CD14-positive monocyte (primary cell): ENCODE measurements around the gene PITPNC1. TPM values are rescaled to one million over a fixed set of nuclear protein-coding genes. Genes with fewer than 3 reads are reported as not detected.

Experiments used
- DNase-seq, 3 donors: peaks; one replicate each; pipeline ENCODE4 v3.0.0-alpha.2; 2011 to 2022
- H2AFZ ChIP-seq: 2 replicates; pipeline ENCODE4 v1.6.0; 2012; ENCODE audit warnings: mild to moderate bottlenecking, low read depth, low read length, inconsistent platforms; ENCODE audit not compliant: insufficient read depth, poor library complexity, severe bottlenecking
- H3K27ac ChIP-seq, 2 donors: 1 replicate in 1 of 2; 2 replicates in 1 of 2; pipeline ENCODE4 v1.5.1; 2012 to 2013; ENCODE audit warnings: low read length in 2 of 2, control low read depth in 1 of 2, inconsistent platforms in 1 of 2, low read depth in 1 of 2, mild to moderate bottlenecking in 1 of 2
- H3K27me3 ChIP-seq, 2 donors: one replicate each; pipeline versions ENCODE4 v1.6.0 to v1.6.1; 2011 to 2013; ENCODE audit warnings: low read length in 2 of 2; ENCODE audit not compliant: control insufficient read depth in 2 of 2, insufficient read depth in 2 of 2
- H3K36me3 ChIP-seq, 2 donors: replicated peaks in 1 of 2; 1 replicate in 1 of 2; 2 replicates in 1 of 2; pipeline versions ENCODE4 v1.5.1 to v1.6.1; 2012 to 2013; ENCODE audit warnings: low read length in 2 of 2, control low read depth in 1 of 2, inconsistent platforms in 1 of 2, mild to moderate bottlenecking in 1 of 2; ENCODE audit not compliant: insufficient read depth in 2 of 2, control insufficient read depth in 1 of 2
- H3K4me1 ChIP-seq, 2 donors: 1 replicate in 1 of 2; 2 replicates in 1 of 2; pipeline versions ENCODE4 v1.5.1 to v1.6.1; 2012 to 2013; ENCODE audit warnings: low read length in 2 of 2, control low read depth in 1 of 2, inconsistent platforms in 1 of 2, mild to moderate bottlenecking in 1 of 2, moderate library complexity in 1 of 2; ENCODE audit not compliant: insufficient read depth in 2 of 2, control insufficient read depth in 1 of 2
- H3K4me2 ChIP-seq: replicated peaks from 2 replicates; pipeline ENCODE3; 2012; ENCODE audit warnings: low read length, moderate library complexity, mild to moderate bottlenecking; ENCODE audit not compliant: poor library complexity, severe bottlenecking; ENCODE audit errors: extremely low read depth
- H3K4me3 ChIP-seq, 3 experiments: fragments of 200-600 bp in 1 of 3; sonication (generic) in 1 of 3; replicated peaks in 1 of 3; 1 replicate in 2 of 3; 2 replicates in 1 of 3; pipeline ENCODE4 v1.5.1; 2011 to 2013; ENCODE audit warnings: low read length in 3 of 3, mild to moderate bottlenecking in 3 of 3, control low read depth in 2 of 3, low read depth in 2 of 3, inconsistent platforms in 1 of 3, moderate library complexity in 1 of 3
- H3K79me2 ChIP-seq: 2 replicates; pipeline ENCODE4 v1.6.0; 2012; ENCODE audit warnings: mild to moderate bottlenecking, control low read depth, inconsistent platforms, low read length, moderate library complexity; ENCODE audit not compliant: insufficient read depth
- H3K9ac ChIP-seq: 2 replicates; pipeline ENCODE4 v1.6.0; 2017; ENCODE audit warnings: low read length, mild to moderate bottlenecking; ENCODE audit not compliant: insufficient read depth, poor library complexity, severe bottlenecking
- H3K9me3 ChIP-seq, 2 donors: replicated peaks in 1 of 2; 1 replicate in 1 of 2; 2 replicates in 1 of 2; pipeline versions ENCODE4 v1.5.1 to v1.6.1; 2012 to 2013; ENCODE audit warnings: low read length in 2 of 2, control low read depth in 1 of 2; ENCODE audit not compliant: control insufficient read depth in 1 of 2, insufficient read depth in 1 of 2
- H4K20me1 ChIP-seq: 2 replicates; pipeline ENCODE4 v1.6.0; 2012; ENCODE audit warnings: mild to moderate bottlenecking, low read length, control low read depth, moderate library complexity; ENCODE audit not compliant: insufficient read depth
- H3K27ac Mint-ChIP-seq, 7 donors: one replicate each; pipeline ENCODE4 v1.8.0; 2020; ENCODE audit warnings: mild to moderate bottlenecking in 7 of 7, mixed read lengths in 7 of 7, moderate library complexity in 6 of 7, inconsistent platforms in 2 of 7
- H3K27me3 Mint-ChIP-seq, 3 donors: one replicate each; pipeline ENCODE4 v1.8.0; 2021 to 2022; ENCODE audit warnings: low read depth in 3 of 3, mild to moderate bottlenecking in 3 of 3, mixed read lengths in 3 of 3, moderate library complexity in 3 of 3, inconsistent platforms in 1 of 3
- H3K36me3 Mint-ChIP-seq, 2 donors: one replicate each; pipeline ENCODE4 v1.8.0; 2020; ENCODE audit warnings: mixed read lengths in 2 of 2, inconsistent platforms in 1 of 2, mild to moderate bottlenecking in 1 of 2
- H3K4me1 Mint-ChIP-seq: one replicate; pipeline ENCODE4 v1.8.0; 2020; ENCODE audit warnings: mild to moderate bottlenecking, mixed read lengths
- H3K4me3 Mint-ChIP-seq, 2 donors: one replicate each; pipeline ENCODE4 v1.8.0; 2020; ENCODE audit warnings: mild to moderate bottlenecking in 2 of 2, mixed read lengths in 2 of 2, moderate library complexity in 1 of 2
- H3K9me3 Mint-ChIP-seq, 7 donors: one replicate each; pipeline ENCODE4 v1.8.0; 2020 to 2022; ENCODE audit warnings: mixed read lengths in 7 of 7, mild to moderate bottlenecking in 6 of 7, moderate library complexity in 6 of 7, inconsistent platforms in 2 of 7
- WGBS: methylation state at CpG from one replicate; pipeline ENCODE4 v1.1.5; 2013; ENCODE audit warnings: missing lambda C conversion rate; ENCODE audit not compliant: insufficient coverage; 5-methylcytosine and 5-hydroxymethylcytosine counted together
- intact Hi-C, 2 donors: fragments of 100-400 bp; cut with micrococcal nuclease; formaldehyde crosslinking; loops; one replicate each; pipeline versions ENCODE4 v1.15.0 to v1.15.1; 2023
- polyA plus RNA-seq, 3 donors: library from polyadenylated mRNA; depleted of rRNA in 1 of 3; unstranded in 2 of 3; stranded (reverse) in 1 of 3; fragments of 300-500 nt in 2 of 3; fragments of >200 nt in 1 of 3; fragmentation: Illumina TruSeq in 2 of 3; gene quantifications; 1 replicate in 2 of 3; 2 replicates in 1 of 3; pipeline ENCODE4 v1.2.3, GENCODE V29; 2012 to 2021
- TF ChIP-seq, protein P1 (sequence below): fragments of 200-600 bp; IDR thresholded peaks from one replicate; pipeline ENCODE4 v1.8.0; 2022; ENCODE audit warnings: antibody characterized with exemption, mild to moderate bottlenecking

The PITPNC1 gene
- polyA plus RNA-seq, 3 donors: 18.5 to 31.0 (median 21.7) TPM

DNA sequence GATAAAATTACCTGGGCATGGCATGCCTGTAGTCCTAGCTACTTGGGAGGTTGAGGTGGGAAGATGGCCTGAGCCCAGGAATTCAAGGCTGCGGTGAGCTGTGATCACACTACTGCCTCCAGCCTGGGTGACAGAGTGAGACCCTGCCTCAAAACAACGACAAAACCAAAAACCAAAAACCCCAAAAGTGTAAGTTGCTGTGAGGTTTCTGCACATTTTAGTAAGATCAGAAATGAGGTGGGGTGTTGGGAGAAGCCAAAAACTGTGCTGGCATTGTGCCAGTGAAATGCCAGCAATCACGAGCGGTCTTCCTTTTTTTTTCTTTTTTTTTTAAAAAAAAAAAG, 114.6 kb downstream of the PITPNC1 start:
- Histone ChIP-seq H3K4me3 (no peak overlapping the region), H3K9ac (no peak overlapping the region), H3K27ac (no peak overlapping the region), H2AFZ (no peak overlapping the region), H3K36me3 (no peaks in the 10 kb centered on the region), H3K9me3 (no peaks in the 10 kb centered on the region), H3K79me2 (peaks cover 4% of the 10 kb centered on the region), H3K27me3 (no peaks in the 10 kb centered on the region), H3K4me2 (no peak overlapping the region), H3K4me1 (peaks cover 17% of the 10 kb centered on the region in 2 donors), H4K20me1 (peaks cover 50% of the 10 kb centered on the region)
- Mint-ChIP-seq H3K27me3 (peaks cover 1 to 3% (median 2%) of the 10 kb centered on the region in 3 donors), H3K4me3 (no peak overlapping the region), H3K27ac (peak overlapping the region in 3 of 7 donors; percentile 22 to 90 (median 85)), H3K36me3 (peaks cover 2 to 9% of the 10 kb centered on the region in 2 donors), H3K9me3 (peaks cover 0 to 3% (median 0%) of the 10 kb centered on the region in 7 donors), H3K4me1 (peaks cover 33% of the 10 kb centered on the region)
- intact Hi-C loops: no loop called here
- peak in 1 of 3 donors; percentile 30 for DNase-seq
- TF ChIP-seq, protein P1, sequence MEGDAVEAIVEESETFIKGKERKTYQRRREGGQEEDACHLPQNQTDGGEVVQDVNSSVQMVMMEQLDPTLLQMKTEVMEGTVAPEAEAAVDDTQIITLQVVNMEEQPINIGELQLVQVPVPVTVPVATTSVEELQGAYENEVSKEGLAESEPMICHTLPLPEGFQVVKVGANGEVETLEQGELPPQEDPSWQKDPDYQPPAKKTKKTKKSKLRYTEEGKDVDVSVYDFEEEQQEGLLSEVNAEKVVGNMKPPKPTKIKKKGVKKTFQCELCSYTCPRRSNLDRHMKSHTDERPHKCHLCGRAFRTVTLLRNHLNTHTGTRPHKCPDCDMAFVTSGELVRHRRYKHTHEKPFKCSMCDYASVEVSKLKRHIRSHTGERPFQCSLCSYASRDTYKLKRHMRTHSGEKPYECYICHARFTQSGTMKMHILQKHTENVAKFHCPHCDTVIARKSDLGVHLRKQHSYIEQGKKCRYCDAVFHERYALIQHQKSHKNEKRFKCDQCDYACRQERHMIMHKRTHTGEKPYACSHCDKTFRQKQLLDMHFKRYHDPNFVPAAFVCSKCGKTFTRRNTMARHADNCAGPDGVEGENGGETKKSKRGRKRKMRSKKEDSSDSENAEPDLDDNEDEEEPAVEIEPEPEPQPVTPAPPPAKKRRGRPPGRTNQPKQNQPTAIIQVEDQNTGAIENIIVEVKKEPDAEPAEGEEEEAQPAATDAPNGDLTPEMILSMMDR: no peak
- no CpG with 5 or more reads among the region's 4 CpGs for WGBS

DNA sequence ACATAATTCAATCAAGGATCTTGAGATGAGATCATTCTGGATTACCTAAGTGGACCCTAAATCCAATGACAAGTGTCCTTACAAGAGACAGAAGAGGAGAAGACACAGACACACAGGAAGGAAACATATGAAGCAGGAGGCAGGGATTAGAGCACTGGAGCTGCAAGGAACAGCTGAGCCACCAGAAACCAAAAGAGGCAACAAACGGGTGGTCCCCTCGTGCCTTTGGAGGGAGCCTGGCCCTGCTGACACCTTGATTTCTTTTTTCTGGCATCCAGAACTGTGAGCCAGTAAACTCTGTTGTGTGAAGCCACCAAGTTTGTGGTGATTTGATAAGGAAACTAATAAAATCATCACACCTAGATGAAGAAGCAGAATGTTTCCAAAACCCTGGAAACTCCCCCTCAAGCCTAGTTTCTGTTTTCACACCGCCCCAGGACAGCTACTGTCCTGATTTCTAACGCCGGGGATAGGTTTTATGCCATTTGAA, 115.2 kb downstream of the PITPNC1 start:
- H2AFZ ChIP-seq: no peak overlapping the region
- H3K9me3 Mint-ChIP-seq: peaks cover 0 to 3% (median 0%) of the 10 kb centered on the region in 7 donors
- 75% methylated on average over 2 of the region's 5 CpGs for WGBS
- no peaks in the 10 kb centered on the region for H3K9me3 ChIP-seq
- peaks cover 1 to 3% (median 2%) of the 10 kb centered on the region in 3 donors for H3K27me3 Mint-ChIP-seq
- H3K27ac Mint-ChIP-seq: peak overlapping the region in 2 of 7 donors; percentile 47 to 53
- TF ChIP-seq, protein P1: no peak
- H3K4me1 ChIP-seq: peaks cover 17% of the 10 kb centered on the region in 2 donors
- H3K36me3 ChIP-seq: no peaks in the 10 kb centered on the region
- no peak overlapping the region for H3K4me2 ChIP-seq
- H3K27me3 ChIP-seq: no peaks in the 10 kb centered on the region
- intact Hi-C loops: no loop called here
- no peak for DNase-seq
- peaks cover 4% of the 10 kb centered on the region for H3K79me2 ChIP-seq
- no peak overlapping the region for H3K4me3 ChIP-seq
- no peak overlapping the region for H3K27ac ChIP-seq
- no peak overlapping the region for H3K4me3 Mint-ChIP-seq
- H3K36me3 Mint-ChIP-seq: peaks cover 2 to 9% of the 10 kb centered on the region in 2 donors
- peaks cover 27% of the 10 kb centered on the region for H3K4me1 Mint-ChIP-seq
- H4K20me1 ChIP-seq: peaks cover 51% of the 10 kb centered on the region
- H3K9ac ChIP-seq: no peak overlapping the region
